Measurements from ENCODE around the gene METRN. TPM values are rescaled to one million over a fixed set of nuclear protein-coding genes. Genes with fewer than 3 reads are reported as not detected.

The METRN gene
- polyA plus RNA-seq, 1 experiment = 33.7 TPM

DNA sequence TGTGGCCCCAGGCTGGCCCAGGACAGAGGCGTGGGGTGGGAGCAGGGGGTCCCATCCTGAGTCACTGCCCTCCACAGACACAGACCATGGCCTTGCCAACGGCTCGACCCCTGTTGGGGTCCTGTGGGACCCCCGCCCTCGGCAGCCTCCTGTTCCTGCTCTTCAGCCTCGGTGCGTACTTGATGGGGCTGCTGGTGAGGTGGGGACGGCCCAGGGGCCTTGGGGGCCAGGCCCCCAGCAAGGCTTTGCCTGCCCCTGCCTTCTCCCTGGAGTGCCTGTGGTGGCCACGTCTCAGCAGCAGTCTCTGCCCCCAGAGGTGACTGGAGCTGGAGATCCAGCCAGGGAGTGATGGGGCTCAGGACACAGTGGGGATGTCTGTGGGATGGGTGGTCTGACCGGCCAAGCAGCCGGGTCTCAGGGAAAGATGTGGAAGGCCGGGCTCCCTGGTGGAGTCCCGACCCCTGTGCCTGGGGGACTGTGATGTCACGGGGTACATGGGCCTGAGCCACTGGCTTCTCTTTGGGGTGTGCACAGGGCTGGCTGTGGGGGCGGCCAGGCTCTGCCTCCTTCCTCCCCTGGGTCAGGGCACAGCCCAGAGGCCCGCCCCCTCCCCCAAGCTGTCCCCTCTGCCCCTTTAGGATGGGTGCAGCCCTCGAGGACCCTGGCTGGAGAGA, 47.8 kb downstream of the METRN start:
- no peak overlapping the region for H3K4me3 ChIP-seq (ENCODE audit: low read depth, low read length)
- no peaks in the 10 kb centered on the region for H3K27me3 ChIP-seq (ENCODE audit: control insufficient read depth, insufficient read depth, low read length)
- ChIA-PET CTCF (interaction anchor here (1.2 to 1.5 kb wide), 2 partner anchors 22 to 51 kb away, joined by 3 to 4 read pairs; no protein-coding TSS in a partner anchor), POLR2A (no interaction called here)
- DNase-seq (ENCODE audit: low read depth) = no peak
- H3K36me3 ChIP-seq (ENCODE audit: control insufficient read depth, insufficient read depth, low read length) = no peaks in the 10 kb centered on the region
- TF ChIP-seq, protein P1, sequence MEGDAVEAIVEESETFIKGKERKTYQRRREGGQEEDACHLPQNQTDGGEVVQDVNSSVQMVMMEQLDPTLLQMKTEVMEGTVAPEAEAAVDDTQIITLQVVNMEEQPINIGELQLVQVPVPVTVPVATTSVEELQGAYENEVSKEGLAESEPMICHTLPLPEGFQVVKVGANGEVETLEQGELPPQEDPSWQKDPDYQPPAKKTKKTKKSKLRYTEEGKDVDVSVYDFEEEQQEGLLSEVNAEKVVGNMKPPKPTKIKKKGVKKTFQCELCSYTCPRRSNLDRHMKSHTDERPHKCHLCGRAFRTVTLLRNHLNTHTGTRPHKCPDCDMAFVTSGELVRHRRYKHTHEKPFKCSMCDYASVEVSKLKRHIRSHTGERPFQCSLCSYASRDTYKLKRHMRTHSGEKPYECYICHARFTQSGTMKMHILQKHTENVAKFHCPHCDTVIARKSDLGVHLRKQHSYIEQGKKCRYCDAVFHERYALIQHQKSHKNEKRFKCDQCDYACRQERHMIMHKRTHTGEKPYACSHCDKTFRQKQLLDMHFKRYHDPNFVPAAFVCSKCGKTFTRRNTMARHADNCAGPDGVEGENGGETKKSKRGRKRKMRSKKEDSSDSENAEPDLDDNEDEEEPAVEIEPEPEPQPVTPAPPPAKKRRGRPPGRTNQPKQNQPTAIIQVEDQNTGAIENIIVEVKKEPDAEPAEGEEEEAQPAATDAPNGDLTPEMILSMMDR (IDR thresholded peaks at IDR 0.05; ENCODE audit: insufficient read depth, low read depth, low read length) = no peak

DNA sequence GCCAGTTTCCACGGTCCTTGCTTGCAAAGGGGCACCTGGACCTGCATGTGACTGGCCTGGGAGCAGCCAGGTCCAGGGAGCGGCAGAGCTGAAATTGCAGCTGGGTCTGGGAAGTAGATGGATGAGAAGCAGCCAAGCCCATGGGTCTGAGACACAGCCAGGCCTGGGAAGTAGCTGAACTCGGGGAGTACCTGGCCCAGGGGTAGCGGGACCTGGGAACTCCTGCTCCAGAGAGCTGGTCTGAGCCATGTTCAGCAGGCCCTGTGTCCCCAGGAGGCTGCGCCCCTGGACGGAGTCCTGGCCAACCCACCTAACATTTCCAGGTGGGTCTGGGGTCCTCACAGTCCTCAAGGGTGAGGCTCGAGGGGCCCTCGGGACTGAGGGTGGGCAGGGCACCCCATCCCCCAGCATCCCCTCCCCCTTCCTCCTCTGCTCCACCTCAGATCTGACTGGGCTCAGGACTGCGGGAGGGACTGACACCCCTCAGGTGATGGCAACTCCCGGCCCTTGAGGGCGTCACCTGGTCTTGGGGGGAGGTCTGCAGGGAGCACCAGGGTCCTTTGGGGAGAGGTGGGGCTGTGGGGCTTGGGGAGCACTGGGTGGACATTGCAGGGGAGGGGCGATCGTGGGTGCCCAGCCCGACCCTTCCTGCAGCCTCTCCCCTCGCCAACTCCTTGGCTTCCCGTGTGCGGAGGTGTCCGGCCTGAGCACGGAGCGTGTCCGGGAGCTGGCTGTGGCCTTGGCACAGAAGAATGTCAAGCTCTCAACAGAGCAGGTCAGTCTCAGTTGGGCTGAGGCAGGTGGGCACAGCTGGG, 48.7 kb downstream of the METRN start:
- H3K36me3 ChIP-seq (ENCODE audit: control insufficient read depth, insufficient read depth, low read length) = no peaks in the 10 kb centered on the region
- H3K27me3 ChIP-seq (ENCODE audit: control insufficient read depth, insufficient read depth, low read length) = no peaks in the 10 kb centered on the region
- ChIA-PET CTCF (no interaction called here), POLR2A (no interaction called here)
- TF ChIP-seq, protein P1 (IDR thresholded peaks at IDR 0.05; ENCODE audit: insufficient read depth, low read depth, low read length) = no peak
- no peak overlapping the region for H3K4me3 ChIP-seq (ENCODE audit: low read depth, low read length)
- no peak for DNase-seq (ENCODE audit: low read depth)

- TF ChIP-seq, protein P1 (IDR thresholded peaks at IDR 0.05; ENCODE audit: insufficient read depth, low read depth, low read length) = no peak
- ChIA-PET POLR2A (no interaction called here), CTCF (no interaction called here)
- no peak overlapping the region for H3K4me3 ChIP-seq (ENCODE audit: low read depth, low read length)
- DNase-seq (ENCODE audit: low read depth) = no peak
- no peaks in the 10 kb centered on the region for H3K27me3 ChIP-seq (ENCODE audit: control insufficient read depth, insufficient read depth, low read length)
- H3K36me3 ChIP-seq (ENCODE audit: control insufficient read depth, insufficient read depth, low read length) = no peaks in the 10 kb centered on the region
These were observed 49.3 kb downstream of the METRN start for GRCh38 chr16:764184-764750.

DNA sequence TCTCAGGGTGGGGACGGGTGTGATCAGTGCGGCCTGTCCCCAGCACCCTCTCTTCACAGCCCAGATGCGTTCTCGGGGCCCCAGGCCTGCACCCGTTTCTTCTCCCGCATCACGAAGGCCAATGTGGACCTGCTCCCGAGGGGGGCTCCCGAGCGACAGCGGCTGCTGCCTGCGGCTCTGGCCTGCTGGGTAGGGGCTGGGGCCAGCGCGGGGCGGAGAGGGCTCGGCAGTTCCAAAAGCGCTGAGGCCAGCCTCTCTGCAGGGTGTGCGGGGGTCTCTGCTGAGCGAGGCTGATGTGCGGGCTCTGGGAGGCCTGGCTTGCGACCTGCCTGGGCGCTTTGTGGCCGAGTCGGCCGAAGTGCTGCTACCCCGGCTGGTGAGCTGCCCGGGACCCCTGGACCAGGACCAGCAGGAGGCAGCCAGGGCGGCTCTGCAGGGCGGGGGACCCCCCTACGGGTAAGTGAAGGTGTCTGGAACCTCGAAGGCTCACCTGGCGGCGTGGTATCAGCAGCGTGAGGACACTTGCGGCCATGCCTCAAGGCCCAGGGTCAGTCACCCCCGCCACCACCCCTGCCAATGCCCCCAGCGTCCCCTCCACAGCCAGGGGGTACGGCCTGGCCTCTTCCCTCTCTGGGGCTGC, 50.0 kb downstream of the METRN start:
- no peaks in the 10 kb centered on the region for H3K36me3 ChIP-seq (ENCODE audit: control insufficient read depth, insufficient read depth, low read length)
- ChIA-PET CTCF (no interaction called here), POLR2A (no interaction called here)
- H3K4me3 ChIP-seq (ENCODE audit: low read depth, low read length) = no peak overlapping the region
- DNase-seq (ENCODE audit: low read depth) = no peak
- no peaks in the 10 kb centered on the region for H3K27me3 ChIP-seq (ENCODE audit: control insufficient read depth, insufficient read depth, low read length)
- TF ChIP-seq, protein P1 (IDR thresholded peaks at IDR 0.05; ENCODE audit: insufficient read depth, low read depth, low read length) = no peak

DNA sequence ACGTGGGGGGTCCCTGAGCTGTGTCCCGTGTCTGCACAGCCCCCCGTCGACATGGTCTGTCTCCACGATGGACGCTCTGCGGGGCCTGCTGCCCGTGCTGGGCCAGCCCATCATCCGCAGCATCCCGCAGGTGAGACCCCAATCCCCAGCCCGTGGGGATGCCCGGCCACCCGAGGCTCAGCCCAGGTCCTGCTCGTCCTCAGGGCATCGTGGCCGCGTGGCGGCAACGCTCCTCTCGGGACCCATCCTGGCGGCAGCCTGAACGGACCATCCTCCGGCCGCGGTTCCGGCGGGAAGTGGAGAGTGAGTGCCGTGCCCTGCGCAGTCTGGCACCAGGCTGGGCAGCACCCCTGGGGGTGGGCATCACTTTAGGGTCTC, 50.6 kb downstream of the METRN start:
- POLR2A ChIA-PET = no interaction called here
- TF ChIP-seq, protein P1 (IDR thresholded peaks at IDR 0.05; ENCODE audit: insufficient read depth, low read depth, low read length) = no peak
- no peak for DNase-seq (ENCODE audit: low read depth)
- CTCF ChIA-PET = no interaction called here
- no peak overlapping the region for H3K4me3 ChIP-seq (ENCODE audit: low read depth, low read length)
- no peaks in the 10 kb centered on the region for H3K27me3 ChIP-seq (ENCODE audit: control insufficient read depth, insufficient read depth, low read length)
- H3K36me3 ChIP-seq (ENCODE audit: control insufficient read depth, insufficient read depth, low read length) = no peaks in the 10 kb centered on the region

All from BJ (cell line).